K562 (cell line): ENCODE measurements around the gene MARK2. TPM values are rescaled to one million over a fixed set of nuclear protein-coding genes. Genes with fewer than 3 reads are reported as not detected.

Experiments
- MGA ChIP-seq: fragments of 450-650 bp; IDR thresholded peaks from 2 replicates; pipeline ENCODE4 v1.6.1; 2016; ENCODE audit warnings: mild to moderate bottlenecking, moderate library complexity
- MYC ChIP-seq, 2 experiments: fragments of 250-450 bp in 1 of 2; sonication (Bioruptor Pico) in 1 of 2; IDR thresholded peaks; 2 replicates each; pipeline versions ENCODE4 v1.5.1 to v1.6.1; 2012 to 2021; ENCODE audit warnings: low read depth in 2 of 2, borderline replicate concordance in 1 of 2, improper control_type of control experiment in 1 of 2, low read length in 1 of 2, mild to moderate bottlenecking in 1 of 2, moderate library complexity in 1 of 2
- SRSF1 ChIP-seq: fragments of 200-400 bp; formaldehyde crosslinking; IDR thresholded peaks from 2 replicates; pipeline ENCODE4 v1.6.1; 2017; ENCODE audit warnings: mild to moderate bottlenecking, low read depth, low read length, moderate library complexity
- ZNF41 ChIP-seq: fragments of 250-450 bp; sonication (Bioruptor Pico); conservative IDR thresholded peaks from 2 replicates; pipeline ENCODE4 v1.4.0; 2020; ENCODE audit warnings: mild to moderate bottlenecking
- ZNF830 ChIP-seq: fragments of 250-450 bp; sonication (Bioruptor Pico); IDR thresholded peaks from 2 replicates; pipeline ENCODE4 v1.5.0; 2021; ENCODE audit warnings: mild to moderate bottlenecking
- polyA plus RNA-seq, 8 experiments: library from polyadenylated mRNA; depleted of rRNA in 4 of 8; stranded (reverse) in 5 of 8; unstranded in 3 of 8; fragments of >200 nt; fragmentation: Nextera tagmentation in 2 of 8; fragmentation: Illumina TruSeq in 1 of 8; extraction: Ambion mirVana in 2 of 8; extraction: Trizol in 1 of 8; gene quantifications; 2 replicates each; pipeline versions ENCODE4 v1.2.1 to v1.2.3, GENCODE V29; 2011 to 2014; ENCODE audit warnings: inconsistent platforms in 1 of 8, missing spikeins in 1 of 8
- total RNA-seq, 7 experiments: library from RNA; depleted of rRNA in 6 of 7; stranded (reverse); fragments of >200 nt in 6 of 7; fragmentation: Illumina TruSeq in 2 of 7; extraction: Trizol in 2 of 7; gene quantifications; 2 replicates each; pipeline versions ENCODE4 v1.2.1 to v1.2.3, GENCODE V29; 2011 to 2021; ENCODE audit warnings: low replicate concordance in 1 of 7

Gene MARK2
- total and polyA plus RNA-seq, 9 of the 15 experiments (the other 6 are each of a cell fraction or from before 2014, with no cell fraction given): 0.32 to 43.5 (median 15.1) TPM

GRCh38 chr11:63937713-63938478 is 99.0 kb downstream of the MARK2 start (continued):
- TF ChIP-seq MGA: peak; percentile 23; the same call in 1 of the 2 replicates
- TF ChIP-seq ZNF830 (CRISPR knock-in tag): no peak
- peak; percentile 18; the same call in 1 of the 2 replicates for TF ChIP-seq MYC (IDR thresholded peaks at IDR 0.05; ENCODE audit: low read depth, low read length)
- TF ChIP-seq MYC (CRISPR knock-in tag; IDR thresholded peaks at IDR 0.05; ENCODE audit: borderline replicate concordance, low read depth): no peak
- no peak for TF ChIP-seq ZNF41 (CRISPR knock-in tag)
- TF ChIP-seq SRSF1: no peak
